Stimulated activated naive CD8-positive, alpha-beta T cell treated with anti-CD3 and anti-CD28 coated beads, Interleukin-15, Interleukin-2, amounts not matched to agents 100 U/mL and 50 U/mL, for 24 hours (primary cell): ENCODE results near the gene UEVLD.
A peak's percentile ranks its signal among the peaks of the same experiment; 100 is the strongest.

Experiments used
- ATAC-seq: fragments of 150-1000 bp; cut with Tn5 transposase; one replicate; pipeline ENCODE4 v1.10.0; 2021
- DNase-seq: peaks from one replicate; pipeline ENCODE4 v3.0.0; 2021

UEVLD gene

DNA sequence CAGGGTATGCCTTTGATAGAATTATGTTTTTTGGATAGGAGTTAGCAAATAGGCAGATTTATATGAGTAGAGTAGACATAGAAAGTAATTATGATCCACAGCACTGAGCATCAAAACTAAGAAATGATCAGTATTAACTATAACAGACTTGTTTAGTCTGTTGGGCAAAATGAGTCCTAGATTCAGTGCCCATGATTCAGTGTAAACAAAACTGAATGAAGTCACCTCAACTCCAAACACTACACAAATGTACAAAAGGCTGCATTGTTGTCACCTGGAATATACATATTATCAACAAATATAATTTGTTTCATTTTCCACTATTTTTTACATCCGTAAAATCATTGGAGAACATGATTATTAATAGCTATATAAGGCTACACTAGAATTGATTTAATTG lies 6.7 kb downstream of the UEVLD start:
- DNase-seq, result no peak
- no peak for ATAC-seq

DNA sequence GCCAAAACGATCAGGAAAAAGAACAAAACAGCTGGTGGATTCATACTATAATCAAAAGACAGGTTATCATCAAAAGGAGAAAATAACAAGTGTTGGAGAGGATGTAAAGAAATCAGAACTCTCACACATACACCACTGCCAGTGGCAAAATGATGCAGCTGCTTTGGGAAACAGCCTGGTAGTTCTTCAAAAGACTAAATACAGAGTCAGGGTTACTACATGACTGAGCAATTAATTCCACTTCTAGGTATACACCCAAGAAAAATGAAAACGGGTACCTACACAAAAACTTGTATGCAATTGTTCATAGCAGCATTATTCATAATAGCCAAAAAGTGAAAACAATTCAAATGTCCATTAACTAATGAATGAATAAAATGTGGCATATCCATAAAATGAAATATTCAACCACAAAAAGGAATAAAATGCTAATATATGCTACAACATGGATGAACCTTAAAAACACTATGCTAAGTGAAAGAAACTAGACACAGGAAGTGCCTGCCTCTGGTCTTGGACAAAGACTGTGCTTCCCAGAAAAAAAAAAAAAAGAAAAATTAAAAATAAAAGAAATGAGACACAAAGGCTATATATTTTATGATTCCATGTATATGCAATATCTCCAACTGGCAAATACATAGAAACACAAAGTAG lies 8.3 kb downstream of the UEVLD start:
- ATAC-seq (no peak), DNase-seq (no peak)

DNA sequence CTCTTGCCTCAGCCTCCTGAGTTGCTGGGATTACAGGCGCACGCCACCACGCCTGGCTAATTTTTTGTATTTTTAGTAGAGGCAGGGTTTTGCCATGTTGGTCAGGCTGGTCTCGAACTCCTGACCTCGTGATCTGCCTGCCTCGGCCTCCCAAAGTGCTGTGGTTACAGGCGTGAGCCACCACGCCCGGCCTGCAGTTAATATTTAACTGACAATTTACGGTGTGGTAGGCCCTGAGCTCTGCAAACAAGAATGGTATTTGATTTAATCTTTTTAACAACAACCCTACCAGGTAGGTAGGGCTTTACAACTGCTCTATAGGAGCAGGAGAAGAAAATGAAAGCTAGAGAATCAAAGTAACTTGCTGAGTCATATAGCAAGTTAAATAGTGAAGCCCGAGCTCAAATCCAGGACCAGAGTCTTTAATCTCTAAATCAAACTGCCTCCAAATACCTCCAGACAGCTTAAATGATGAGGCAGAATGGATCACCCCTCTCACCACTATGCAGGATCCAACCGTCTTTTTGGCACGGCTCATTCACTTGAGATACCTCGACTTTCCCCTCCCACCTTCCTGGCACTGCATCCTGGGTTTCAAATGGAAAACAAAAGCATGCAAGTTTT lies 9.4 kb downstream of the UEVLD start:
- DNase-seq, result no peak
- peak; percentile 32 for ATAC-seq

DNA sequence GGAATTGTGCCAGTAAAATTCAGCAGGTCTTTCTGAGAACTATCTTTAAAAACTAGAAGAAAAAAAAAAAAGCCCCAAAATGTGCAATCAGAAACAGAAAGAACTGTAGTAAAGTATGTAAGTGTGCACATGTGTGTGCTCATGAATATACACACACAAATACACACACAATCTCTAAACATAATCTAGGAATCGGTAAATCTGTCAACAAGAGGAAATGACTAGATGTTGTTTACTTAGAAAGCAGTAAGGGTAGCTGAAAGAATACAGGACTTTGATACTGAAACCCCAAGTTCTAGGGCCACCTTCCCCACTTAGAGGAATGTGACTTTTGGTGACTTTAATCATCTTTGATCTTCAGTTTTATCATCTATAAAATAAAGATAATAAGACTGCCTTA lies 13.2 kb downstream of the UEVLD start:
- ATAC-seq, result no peak

DNA sequence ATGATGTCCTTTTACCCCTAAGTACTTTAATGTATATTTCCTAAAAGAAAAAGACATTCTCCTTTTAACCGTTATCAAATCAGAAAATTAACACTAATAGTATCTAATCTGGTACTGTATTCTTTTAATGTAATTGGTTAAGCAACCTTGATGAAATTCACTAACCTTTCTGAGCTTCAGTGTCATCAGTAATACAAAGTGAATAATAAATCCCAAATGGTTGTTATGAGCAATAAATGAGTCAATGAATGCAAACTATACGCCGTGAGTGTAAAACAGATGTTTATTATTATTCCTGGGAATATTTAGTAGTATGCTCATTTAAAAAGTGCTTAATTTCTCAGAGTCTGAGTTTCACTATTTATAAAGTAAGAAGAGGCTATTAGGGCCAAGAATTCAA lies 21.5 kb downstream of the UEVLD start:
- ATAC-seq, result no peak
- DNase-seq, result no peak

More for the DNA sequence above, 13.2 kb downstream of the UEVLD start:
- no peak for DNase-seq

DNA sequence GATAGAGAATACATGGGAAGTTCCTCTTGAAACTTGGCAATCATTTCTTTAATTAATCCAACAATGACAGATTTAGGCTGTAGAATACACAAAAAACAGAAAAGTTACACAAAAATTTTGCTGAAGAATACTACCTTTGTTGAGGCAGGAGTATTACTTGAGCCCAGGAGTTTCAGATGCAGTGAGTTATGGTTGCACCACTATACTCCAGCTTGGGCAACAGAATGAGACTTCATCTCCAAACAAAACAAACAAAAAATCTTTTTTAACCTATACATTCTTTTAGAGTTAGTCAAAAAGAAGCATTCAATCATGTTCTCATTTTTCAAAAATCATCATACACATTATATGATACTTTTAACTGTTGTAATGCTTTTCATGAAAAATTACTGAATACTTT lies 22.1 kb downstream of the UEVLD start:
- ATAC-seq, result no peak

DNA sequence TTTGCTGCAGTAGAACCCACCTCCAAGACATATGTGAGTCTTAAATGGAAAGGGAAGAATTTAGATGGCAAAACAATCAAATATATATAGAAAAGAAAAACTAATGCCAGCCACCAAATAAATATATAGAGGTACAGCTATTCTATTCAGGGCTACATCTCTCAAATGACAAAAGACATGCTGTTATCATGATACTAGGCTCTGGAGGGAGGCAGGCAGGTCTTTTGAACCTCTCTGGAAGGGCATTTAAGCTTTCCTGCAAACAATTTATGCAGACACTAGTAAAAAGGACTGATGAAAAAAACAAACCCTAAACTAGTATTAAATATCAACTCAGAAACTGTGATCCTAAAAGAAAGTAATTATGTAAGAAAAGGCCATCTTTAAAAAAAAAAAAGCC lies 24.4 kb downstream of the UEVLD start:
- no peak for ATAC-seq
- DNase-seq, result no peak

More for the DNA sequence above, 22.1 kb downstream of the UEVLD start:
- DNase-seq, result no peak

DNA sequence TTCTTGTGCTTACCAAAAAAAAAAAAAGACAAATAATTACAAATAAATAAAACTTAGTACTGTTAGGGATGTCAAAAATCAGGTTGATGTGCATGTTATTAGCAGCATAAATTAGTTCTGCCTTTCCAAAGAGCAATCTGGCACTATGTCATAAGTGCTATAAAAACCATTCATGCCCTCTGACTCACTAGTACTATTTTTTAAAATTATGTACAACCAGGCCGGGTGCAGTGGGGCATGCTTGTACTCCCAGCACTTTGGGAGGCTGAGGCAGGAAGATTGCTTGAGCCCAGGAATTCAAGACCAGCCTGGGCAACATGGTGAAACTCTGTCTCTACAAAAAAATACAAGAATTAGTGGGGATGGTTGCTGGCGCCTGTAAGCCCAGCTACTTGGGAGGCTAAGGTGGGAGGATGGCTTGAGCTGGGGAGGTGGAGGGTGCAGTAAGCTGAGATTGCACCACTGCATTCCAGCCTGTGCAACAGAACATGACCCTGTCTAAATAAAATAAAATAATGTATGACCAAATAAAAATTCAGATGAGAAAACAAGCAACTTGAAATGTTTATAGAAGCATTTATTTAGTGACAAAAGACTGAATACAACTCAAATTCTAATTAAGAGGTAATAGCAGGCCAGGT lies 25.3 kb downstream of the UEVLD start:
- ATAC-seq, result no peak

DNA sequence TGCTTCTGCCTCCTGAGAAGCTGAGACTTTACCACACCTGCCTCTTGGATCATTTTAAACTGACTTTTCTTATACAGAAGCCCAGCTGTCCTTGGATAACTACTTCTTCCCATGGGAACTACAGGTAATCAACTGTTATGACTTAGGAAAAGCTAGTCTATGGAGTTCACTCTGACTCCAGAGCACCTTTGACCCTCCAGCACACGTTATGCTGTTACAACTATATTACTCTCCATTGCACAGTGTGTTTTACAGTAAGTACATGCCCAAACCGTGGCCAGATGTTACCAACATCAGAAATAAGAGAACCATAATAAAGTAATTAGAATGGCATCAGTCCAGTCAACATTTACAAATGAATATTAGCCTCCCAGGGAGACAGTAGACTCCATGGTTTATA lies 40.5 kb downstream of the UEVLD start:
- no peak for DNase-seq
- ATAC-seq, result no peak

More for the DNA sequence above, 25.3 kb downstream of the UEVLD start:
- DNase-seq, result no peak

DNA sequence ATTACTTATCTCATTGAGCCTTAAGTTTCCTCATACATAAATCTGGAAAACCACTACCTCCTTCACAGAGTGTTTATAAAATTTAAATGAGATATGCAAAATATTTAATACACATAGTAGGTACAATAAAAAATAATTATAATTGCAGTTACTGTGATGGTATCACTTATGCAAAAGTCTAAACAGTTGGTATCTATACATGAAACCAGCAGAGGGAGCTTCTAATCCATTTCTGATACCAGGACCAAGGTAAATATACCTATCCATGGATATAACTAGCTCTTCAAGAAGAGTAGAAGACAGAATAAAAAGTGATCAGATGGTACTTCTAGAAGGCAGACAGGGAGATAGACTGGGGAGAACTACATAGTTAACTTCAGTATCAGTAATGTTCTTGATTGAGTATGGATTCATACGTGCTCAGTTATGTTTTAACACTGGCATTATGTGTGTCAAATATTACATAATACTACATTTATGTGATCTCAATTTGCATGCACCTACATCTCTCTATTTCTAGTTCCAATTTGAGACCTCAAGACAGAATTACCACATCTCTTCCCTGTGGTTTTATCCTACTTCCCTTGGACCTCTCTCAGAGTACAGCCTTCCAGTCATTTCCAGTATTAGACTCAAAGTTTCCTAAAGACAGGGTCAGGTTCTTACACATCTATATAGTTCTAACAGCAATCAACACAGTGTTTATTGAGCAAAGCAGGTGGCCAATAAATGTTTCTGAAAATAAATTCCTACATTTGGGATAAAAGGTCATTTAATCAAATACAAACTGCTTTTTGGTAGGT lies 48.1 kb downstream of the UEVLD start:
- ATAC-seq (no peak), DNase-seq (no peak)

DNA sequence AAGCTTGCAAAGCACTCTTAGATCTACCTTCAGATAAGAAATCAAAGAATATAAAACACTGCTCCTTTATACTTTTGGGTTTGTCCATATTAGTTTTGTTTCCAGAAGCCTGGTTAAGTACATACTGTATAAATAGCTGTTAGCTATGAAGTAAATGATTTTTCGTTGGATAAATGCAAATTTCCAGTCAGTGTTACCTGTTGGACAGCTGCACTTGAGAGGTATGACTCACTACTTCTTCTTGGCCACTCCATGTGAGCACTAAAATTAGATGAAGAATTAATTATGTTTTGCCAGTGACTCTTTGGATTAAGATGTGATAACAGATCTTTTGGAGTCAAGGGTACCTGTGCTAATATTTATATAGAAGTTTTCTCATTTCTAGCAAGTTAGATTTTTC lies 52.3 kb downstream of the UEVLD start:
- DNase-seq (no peak), ATAC-seq (no peak)

DNA sequence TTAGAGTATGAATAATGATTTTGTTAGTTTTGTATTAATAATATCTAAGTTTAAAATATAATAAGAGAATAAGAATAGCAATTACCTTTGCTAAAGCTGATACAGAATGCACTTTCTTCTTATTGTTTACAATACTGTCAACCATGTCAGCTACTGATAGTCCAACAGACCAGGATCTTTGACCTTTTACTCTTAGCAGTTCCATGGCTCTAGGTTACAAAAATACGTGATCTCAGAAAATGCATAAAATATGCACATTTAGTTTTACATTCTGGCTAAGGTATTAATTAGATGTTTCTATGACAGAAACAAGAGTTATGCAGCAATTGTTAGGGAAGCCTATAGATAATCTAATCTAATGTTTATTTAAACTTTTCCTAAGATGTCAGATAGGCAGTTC lies 54.3 kb downstream of the UEVLD start:
- DNase-seq (no peak), ATAC-seq (no peak)

DNA sequence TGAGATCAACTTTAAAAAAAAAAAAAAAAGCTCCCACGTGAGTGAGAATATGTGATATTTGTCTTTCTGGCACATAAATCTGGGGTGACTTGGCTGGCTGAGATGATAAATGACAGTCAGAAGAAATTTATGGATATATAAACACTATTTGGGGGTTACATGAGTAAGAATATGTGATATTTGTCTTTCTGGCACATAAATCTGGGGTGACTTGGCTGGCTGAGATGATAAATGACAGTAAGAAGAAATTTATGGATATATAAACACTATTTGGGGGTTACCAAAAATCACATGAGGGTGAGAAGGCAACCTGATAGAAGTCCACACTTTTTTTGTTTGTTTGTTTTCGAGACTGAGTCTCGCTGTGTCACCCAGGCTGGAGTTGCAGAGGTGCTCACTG lies 55.2 kb downstream of the UEVLD start:
- no peak for ATAC-seq

DNA sequence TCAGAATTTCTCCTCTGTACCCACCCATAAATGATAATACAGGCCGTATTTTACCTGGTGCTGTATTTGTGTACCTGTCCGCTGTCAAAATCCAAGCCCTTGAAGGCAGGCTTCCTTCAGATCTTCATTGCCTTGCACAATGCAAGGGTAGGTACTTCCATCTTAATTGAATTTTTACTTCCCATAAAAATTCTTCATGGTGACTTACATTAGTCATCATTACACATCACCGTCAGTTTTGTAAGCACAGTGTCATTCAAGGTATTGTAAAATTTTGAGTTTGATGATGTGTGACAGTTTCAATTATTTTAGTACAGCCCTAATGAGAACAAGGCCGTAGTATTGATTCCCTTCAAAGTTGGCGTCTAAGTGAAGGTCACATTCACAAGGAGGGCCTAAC lies 61.0 kb downstream of the UEVLD start:
- ATAC-seq (no peak), DNase-seq (no peak)

More for the DNA sequence above, 55.2 kb downstream of the UEVLD start:
- DNase-seq, result no peak

DNA sequence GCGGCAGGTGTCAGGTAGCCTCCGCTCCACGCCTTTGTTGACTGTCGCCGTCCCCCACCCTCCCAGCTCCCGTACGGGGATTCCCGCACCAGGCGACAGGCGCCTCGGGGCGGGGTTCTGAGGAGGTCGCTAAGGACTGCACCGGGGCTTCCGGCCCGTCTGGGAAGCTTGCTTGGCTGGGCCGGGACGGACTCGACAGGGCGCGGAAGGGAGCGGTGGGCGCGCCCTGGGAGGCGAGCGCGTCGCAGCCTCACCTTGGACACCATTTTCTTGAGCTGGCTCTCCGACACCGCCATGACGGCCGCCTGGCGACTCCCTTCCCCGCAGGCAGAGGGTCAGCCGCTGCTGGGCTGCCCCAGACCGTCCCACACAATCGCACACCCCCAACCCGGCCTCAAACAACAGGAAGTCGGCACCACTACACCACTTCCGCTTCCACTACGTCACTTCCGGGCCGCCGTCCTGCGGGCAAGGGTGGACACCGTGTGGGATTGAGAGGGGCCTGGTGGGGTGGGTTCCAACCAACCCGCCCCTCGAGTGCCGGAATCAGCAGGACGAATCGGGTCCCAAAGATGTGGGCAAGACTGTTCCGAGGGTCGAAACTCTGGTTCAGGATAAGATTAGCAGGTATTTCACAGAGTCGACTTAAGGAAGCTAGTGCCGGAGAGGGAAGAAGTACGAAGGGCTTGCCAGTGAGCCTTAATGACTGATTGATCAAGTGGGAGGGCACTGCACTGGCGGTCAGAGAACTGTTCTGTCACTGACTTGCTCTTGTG lies 61.8 kb downstream of the UEVLD start, which contains the start of gene TSG101:
Gene TSG101, minus strand, starts transcription at position 422 of the 776 bp plus-strand sequence. Its CDS starts 126 bp downstream, at position 296.
- ATAC-seq (peak; percentile 96), DNase-seq (peak; percentile 95)

DNA sequence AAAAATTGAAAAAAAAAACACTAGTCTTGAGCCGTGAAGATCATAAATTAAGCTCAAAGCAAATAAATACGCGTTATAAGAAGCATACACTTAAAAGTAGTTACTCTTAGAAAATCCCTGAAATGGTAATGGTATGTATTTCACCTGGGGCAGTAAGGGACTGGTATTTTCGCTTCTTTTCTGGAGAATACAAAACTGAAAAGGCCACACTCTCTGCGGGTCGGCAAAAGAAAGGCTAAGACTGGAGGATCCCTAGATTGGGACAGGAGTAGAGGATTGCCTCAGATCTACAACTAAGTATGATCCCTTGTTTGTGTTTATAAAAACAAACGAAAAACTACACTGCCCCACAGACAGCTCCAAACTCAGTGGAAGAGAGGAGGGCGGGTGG lies 62.4 kb downstream of the UEVLD start:
- ATAC-seq (no peak), DNase-seq (no peak)

DNA sequence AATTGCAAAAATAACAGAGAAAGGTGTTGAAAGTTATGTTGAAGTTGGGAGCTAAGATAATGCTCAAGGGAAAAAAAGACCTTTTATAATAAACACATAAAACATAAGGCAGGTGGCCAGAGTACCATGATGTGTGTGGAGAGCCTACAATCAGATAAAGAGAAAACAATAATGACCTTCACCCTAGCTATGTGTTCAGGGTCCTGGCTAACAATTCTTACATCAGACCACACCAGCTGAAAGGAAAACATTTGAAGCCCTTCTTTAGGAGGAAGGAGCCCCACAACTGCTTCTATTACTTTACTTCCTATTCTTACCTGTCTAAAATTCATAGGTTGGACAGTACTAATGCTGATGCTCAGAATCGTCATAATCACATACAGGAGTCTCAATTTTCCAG lies 64.3 kb downstream of the UEVLD start:
- DNase-seq (no peak), ATAC-seq (no peak)

DNA sequence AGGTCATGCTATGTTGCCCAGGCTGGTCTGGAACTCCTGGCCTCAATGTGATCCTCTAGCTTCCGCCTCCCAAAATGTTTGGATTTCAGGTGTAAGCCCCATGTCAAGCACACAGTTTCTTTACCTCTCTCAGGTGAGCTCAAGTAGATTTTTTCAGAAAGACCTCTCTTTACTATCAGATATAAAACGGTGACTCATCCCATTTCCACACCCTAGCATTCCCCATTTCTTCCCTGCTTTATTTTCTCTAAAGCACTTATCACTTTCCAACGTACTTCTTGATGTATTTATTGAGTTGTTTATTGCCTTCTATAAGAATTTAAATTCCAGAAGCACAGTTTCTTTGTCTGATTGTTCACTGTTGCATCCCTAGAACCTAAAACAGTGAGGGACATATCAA lies 65.5 kb downstream of the UEVLD start:
- ATAC-seq, result no peak
- DNase-seq, result no peak

DNA sequence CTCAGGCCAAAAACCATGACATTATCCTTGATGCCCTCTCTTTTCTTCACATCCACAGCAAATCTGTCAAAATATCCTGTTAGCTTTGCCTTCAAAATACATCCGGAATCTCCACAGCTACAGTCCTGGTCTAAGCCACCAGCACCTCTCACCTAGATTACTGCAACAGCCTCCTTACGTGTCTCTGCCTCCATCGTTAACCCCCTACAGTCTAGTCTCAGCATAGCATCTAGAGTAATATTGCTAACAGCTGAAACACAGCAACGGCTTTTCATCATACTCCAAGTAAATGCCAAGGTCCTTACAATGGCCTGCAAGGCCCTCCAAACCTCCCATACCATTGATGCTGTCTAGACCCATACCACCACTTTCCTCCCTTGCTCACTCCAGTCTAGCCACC lies 66.1 kb downstream of the UEVLD start:
- DNase-seq, result no peak
- no peak for ATAC-seq

DNA sequence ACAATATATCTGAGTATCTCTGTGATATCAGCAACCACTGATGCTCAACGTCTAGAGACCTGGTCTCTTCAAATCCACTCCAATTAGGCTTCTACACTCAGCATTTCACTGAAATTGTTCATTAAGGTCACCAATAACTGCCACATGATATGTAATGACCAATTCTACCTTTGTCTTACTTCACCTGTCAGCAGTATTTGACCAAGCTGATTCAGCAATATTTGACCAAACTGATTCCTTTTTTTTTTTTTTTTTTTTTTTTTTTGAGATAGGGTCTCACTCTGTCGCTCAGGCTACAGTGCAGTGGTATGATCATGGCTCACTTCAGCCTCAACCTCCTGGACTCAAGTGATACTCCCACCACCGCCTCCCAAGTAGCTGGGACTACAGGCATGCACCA lies 67.4 kb downstream of the UEVLD start:
- DNase-seq (no peak), ATAC-seq (no peak)

DNA sequence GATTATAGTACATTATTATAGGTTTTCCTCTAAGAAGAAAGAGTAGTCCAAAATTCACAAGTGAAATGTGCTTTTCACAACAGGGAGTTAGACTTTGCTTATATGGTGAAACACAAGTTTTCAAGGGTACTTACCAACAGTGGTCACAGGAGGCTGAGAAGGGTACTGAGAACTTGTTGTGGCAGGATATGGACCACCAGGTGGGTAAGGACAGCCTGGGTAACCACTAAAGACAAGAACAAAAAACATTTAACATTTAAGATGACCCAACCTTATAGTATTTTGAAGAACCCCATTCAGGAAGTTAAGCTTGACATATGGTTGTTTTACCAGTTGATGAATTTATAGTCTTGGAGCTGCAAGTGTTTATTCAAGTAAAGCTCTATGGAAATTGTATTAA lies 86.2 kb downstream of the UEVLD start:
- no peak for ATAC-seq

DNA sequence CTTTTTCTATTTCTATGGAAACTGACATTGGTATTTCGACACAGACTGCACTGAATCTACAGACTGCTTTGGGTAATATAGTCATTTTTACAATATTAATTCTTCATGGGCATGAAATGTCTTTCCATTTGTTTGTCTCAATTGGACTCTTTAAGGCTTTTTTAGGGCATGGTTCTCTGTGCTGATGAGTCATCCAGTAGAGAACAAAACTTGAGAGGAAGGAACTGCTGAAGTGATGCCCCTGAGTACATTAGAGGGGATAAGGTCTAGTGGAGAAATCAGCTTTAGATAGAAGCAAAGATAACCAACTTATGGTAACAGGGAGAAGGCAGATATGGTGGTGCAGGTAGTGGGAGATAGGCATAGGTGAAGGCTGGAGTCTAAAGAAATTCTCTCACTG lies 86.9 kb downstream of the UEVLD start:
- no peak for ATAC-seq
- no peak for DNase-seq

More for the DNA sequence above, 86.2 kb downstream of the UEVLD start:
- no peak for DNase-seq
